ENCODE measurements around the gene SMIM27. TPM values are rescaled to one million over a fixed set of nuclear protein-coding genes. Genes with fewer than 3 reads are reported as not detected.

SMIM27 gene
- total RNA-seq, 4 donors from 2014 or later, result 3.9 to 8.1 (median 6.8) TPM

GRCh38 chr9:32584784-32585183 lies 32.7 kb downstream of the SMIM27 start:
- Histone ChIP-seq H3K27me3 (peaks cover 11% of the 10 kb centered on the region), H3K27ac (no peak overlapping the region), H3K4me1 (no peaks in the 10 kb centered on the region), H3K36me3 (no peaks in the 10 kb centered on the region), H3K9me3 (no peaks in the 10 kb centered on the region), H3K4me3 (no peak overlapping the region)
- TF ChIP-seq POLR2AphosphoS5 (IDR thresholded peaks at IDR 0.05) (no peak), POLR2A (IDR thresholded peaks at IDR 0.05) (no peak)
- DNase-seq (ENCODE audit: low spot score in 2 of 2), result no peak
- 30% methylated on average over 2 of the region's 2 CpGs for WGBS

DNA sequence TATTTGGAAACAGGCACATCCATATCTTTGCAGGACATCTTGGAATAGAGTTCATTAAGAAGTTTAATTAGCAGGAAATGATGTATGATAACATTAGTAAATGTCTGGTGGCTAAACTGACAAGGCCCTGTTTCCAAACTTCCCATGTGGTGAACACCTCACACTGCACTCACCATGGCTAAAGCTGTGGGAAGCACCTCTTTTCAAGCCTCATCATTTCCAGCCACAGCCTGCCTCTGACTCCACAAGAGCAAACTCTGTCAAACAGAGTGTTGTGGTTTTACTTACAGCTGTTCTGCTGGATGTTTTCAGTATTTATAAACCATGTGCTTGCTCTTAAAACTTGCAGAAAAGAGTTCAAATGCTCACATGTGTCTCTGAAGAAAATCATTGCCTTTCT lies 35.8 kb downstream of the SMIM27 start:
- Histone ChIP-seq H3K4me3 (no peak overlapping the region), H3K36me3 (no peaks in the 10 kb centered on the region), H3K4me1 (no peaks in the 10 kb centered on the region), H3K27ac (no peak overlapping the region), H3K27me3 (peaks cover 6% of the 10 kb centered on the region), H3K9me3 (no peaks in the 10 kb centered on the region)
- DNase-seq (ENCODE audit: low spot score in 2 of 2), result no peak
- no peak for TF ChIP-seq EP300 (IDR thresholded peaks at IDR 0.05)
- no peak for TF ChIP-seq POLR2A (IDR thresholded peaks at IDR 0.05)
- TF ChIP-seq CTCF (IDR thresholded peaks at IDR 0.05), result no peak
- no peak for TF ChIP-seq POLR2AphosphoS5 (IDR thresholded peaks at IDR 0.05)

DNA sequence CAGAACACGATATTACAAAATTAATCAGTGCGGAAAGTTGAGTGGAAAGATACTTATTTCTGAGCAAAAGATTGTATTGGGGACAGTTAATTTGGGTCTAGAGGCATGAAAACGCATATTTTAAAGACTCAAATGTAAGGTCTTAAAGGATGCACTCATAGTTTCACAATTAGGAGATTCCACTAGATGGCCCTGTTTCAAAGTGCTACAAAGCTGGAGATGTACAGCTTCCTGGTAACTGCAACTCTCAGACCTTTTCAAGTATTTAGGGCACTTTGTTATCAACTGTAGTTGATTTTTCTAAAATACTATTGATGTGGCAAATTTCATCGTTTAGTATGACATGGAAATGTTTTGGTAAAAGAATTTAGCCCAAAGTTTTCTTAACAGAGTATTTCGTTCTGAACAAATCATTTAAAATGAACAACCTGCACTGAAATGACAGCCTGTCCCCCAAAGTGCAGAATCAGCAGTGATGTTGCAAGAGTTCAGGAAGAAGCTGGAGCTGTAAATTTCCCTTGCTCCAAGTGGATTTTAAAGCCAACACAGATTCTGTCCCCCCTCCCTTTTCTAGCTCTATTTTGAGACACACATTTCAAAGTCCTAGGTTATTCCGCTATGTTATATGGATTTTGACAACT lies 37.1 kb downstream of the SMIM27 start:
- no peaks in the 10 kb centered on the region for H3K9me3 ChIP-seq
- H3K36me3 ChIP-seq, result no peaks in the 10 kb centered on the region
- peaks cover 5% of the 10 kb centered on the region for H3K27me3 ChIP-seq
- no peak overlapping the region for H3K27ac ChIP-seq
- H3K4me3 ChIP-seq, result no peak overlapping the region
- TF ChIP-seq POLR2AphosphoS5 (IDR thresholded peaks at IDR 0.05) (no peak), POLR2A (IDR thresholded peaks at IDR 0.05) (no peak), EP300 (IDR thresholded peaks at IDR 0.05) (no peak), CTCF (IDR thresholded peaks at IDR 0.05) (no peak)
- no peak for DNase-seq (ENCODE audit: low spot score in 2 of 2)
- WGBS, result 50% methylated on average over 6 of the region's 6 CpGs
- no peaks in the 10 kb centered on the region for H3K4me1 ChIP-seq

DNA sequence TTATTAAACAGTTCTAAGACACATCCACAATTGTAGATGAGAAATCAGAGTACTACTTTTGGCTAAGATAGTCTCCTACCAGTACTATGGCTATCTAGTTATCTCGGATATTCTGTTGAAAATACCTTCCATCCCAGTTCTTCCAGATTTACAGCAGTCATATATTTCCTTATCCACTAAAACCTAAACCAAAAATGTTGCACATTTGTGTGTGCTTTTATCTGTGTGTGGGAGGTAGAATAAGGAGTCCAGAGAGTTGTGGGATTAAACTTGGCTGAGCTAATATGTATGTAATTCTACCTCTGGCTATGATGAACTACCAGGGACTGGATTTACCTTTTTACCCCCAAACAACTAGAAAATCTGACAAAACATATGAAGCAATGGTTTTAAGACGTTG lies 38.3 kb downstream of the SMIM27 start:
- DNase-seq (ENCODE audit: low spot score in 2 of 2), result no peak
- Histone ChIP-seq H3K9me3 (no peaks in the 10 kb centered on the region), H3K27me3 (peaks cover 3% of the 10 kb centered on the region), H3K4me1 (no peaks in the 10 kb centered on the region), H3K27ac (no peak overlapping the region), H3K4me3 (no peak overlapping the region), H3K36me3 (no peaks in the 10 kb centered on the region)
- 72% methylated on average over 2 of the region's 2 CpGs for WGBS
- no peak for TF ChIP-seq POLR2AphosphoS5 (IDR thresholded peaks at IDR 0.05)

GRCh38 chr9:32590898-32591297 lies 38.8 kb downstream of the SMIM27 start:
- 52% methylated on average over 1 of the region's 1 CpG for WGBS
- Histone ChIP-seq H3K9me3 (no peaks in the 10 kb centered on the region), H3K36me3 (no peaks in the 10 kb centered on the region), H3K4me3 (no peak overlapping the region), H3K27ac (no peak overlapping the region), H3K27me3 (peaks cover under 1% of the 10 kb centered on the region), H3K4me1 (no peaks in the 10 kb centered on the region)
- no peak for DNase-seq (ENCODE audit: low spot score in 2 of 2)
- TF ChIP-seq CTCF (IDR thresholded peaks at IDR 0.05), result no peak
- no peak for TF ChIP-seq EP300 (IDR thresholded peaks at IDR 0.05)
- TF ChIP-seq POLR2A (IDR thresholded peaks at IDR 0.05), result no peak
- no peak for TF ChIP-seq POLR2AphosphoS5 (IDR thresholded peaks at IDR 0.05)

- Histone ChIP-seq H3K9me3 (no peaks in the 10 kb centered on the region), H3K36me3 (no peaks in the 10 kb centered on the region), H3K4me1 (no peaks in the 10 kb centered on the region), H3K4me3 (no peak overlapping the region), H3K27me3 (no peaks in the 10 kb centered on the region), H3K27ac (no peak overlapping the region)
- 70% methylated on average over 4 of the region's 4 CpGs for WGBS
- DNase-seq (ENCODE audit: low spot score in 2 of 2), result no peak
- no peak for TF ChIP-seq CTCF (IDR thresholded peaks at IDR 0.05)
- no peak for TF ChIP-seq POLR2AphosphoS5 (IDR thresholded peaks at IDR 0.05)
- TF ChIP-seq EP300 (IDR thresholded peaks at IDR 0.05), result no peak
- TF ChIP-seq POLR2A (IDR thresholded peaks at IDR 0.05), result no peak
Observed at GRCh38 chr9:32596096-32596865, 44.2 kb downstream of the SMIM27 start.
